ENCODE data around the gene CCK. TPM values are rescaled to one million over a fixed set of nuclear protein-coding genes. Genes with fewer than 3 reads are reported as not detected.

CCK gene
- polyA plus RNA-seq, 3 donors: not detected

DNA sequence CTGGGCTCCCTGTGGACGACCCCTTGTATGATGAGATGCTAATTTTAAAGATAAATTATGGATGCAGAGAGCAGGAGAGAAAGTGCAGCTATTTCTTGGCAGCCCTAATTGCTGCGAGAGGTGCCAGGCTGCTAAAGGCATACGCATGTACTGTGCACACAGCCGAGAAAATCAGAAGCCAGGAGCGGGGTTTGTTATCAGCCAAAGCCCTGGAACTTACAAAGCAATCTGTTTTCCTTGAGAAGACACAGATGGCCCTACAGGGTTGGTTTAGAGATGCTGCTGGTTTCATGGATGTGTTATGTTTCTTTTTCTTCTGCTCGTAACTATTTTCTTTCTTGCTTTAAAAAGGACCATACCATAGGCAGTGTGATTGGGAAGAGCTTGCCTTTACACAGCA lies 11.7 kb upstream of the CCK start:
- Histone ChIP-seq H3K4me3 (replicated peaks in 1 of 3; ENCODE audit: low read depth in 2 of 3, low read length in 3 of 3) (no peak overlapping the region), H3K9me3 (replicated peaks in 1 of 2; ENCODE audit: control insufficient read depth in 1 of 2, insufficient read depth in 1 of 2, low read length in 2 of 2) (peaks cover 13 to 17% of the 10 kb centered on the region in 2 donors), H3K79me2 (ENCODE audit: insufficient read depth, low read length) (no peaks in the 10 kb centered on the region), H3K4me2 (replicated peaks; ENCODE audit: extremely low read depth, low read length, poor library complexity, severe bottlenecking) (no peak overlapping the region), H3K9ac (ENCODE audit: insufficient read depth, low read length, poor library complexity, severe bottlenecking) (no peak overlapping the region), H3K27me3 (ENCODE audit: control insufficient read depth in 2 of 2, insufficient read depth in 2 of 2, low read length in 2 of 2) (peaks cover 0 to 2% of the 10 kb centered on the region in 2 donors), H3K36me3 (replicated peaks in 1 of 2; ENCODE audit: control insufficient read depth in 1 of 2, insufficient read depth in 2 of 2, low read length in 2 of 2) (no peaks in the 10 kb centered on the region), H2AFZ (ENCODE audit: insufficient read depth, low read depth, low read length, poor library complexity, severe bottlenecking) (no peak overlapping the region), H4K20me1 (ENCODE audit: insufficient read depth, low read length) (no peaks in the 10 kb centered on the region), H3K27ac (ENCODE audit: low read depth in 1 of 2, low read length in 2 of 2) (no peak overlapping the region), H3K4me1 (ENCODE audit: control insufficient read depth in 1 of 2, insufficient read depth in 2 of 2, low read length in 2 of 2) (no peaks in the 10 kb centered on the region)
- no peak overlapping the region for H3K27ac Mint-ChIP-seq
- 88% methylated on average over 5 of the region's 6 CpGs for WGBS (ENCODE audit: insufficient coverage)
- intact Hi-C loops (cut with micrococcal nuclease): no loop called here
- peaks cover 2 to 7% (median 4%) of the 10 kb centered on the region in 3 donors for H3K27me3 Mint-ChIP-seq (ENCODE audit: low read depth in 3 of 3)
- TF ChIP-seq, protein P1, sequence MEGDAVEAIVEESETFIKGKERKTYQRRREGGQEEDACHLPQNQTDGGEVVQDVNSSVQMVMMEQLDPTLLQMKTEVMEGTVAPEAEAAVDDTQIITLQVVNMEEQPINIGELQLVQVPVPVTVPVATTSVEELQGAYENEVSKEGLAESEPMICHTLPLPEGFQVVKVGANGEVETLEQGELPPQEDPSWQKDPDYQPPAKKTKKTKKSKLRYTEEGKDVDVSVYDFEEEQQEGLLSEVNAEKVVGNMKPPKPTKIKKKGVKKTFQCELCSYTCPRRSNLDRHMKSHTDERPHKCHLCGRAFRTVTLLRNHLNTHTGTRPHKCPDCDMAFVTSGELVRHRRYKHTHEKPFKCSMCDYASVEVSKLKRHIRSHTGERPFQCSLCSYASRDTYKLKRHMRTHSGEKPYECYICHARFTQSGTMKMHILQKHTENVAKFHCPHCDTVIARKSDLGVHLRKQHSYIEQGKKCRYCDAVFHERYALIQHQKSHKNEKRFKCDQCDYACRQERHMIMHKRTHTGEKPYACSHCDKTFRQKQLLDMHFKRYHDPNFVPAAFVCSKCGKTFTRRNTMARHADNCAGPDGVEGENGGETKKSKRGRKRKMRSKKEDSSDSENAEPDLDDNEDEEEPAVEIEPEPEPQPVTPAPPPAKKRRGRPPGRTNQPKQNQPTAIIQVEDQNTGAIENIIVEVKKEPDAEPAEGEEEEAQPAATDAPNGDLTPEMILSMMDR (IDR thresholded peaks at IDR 0.05): no peak
- no peak overlapping the region for H3K4me3 Mint-ChIP-seq
- peaks cover 17 to 27% (median 22%) of the 10 kb centered on the region in 7 donors for H3K9me3 Mint-ChIP-seq
- no peaks in the 10 kb centered on the region for H3K36me3 Mint-ChIP-seq
- no peaks in the 10 kb centered on the region for H3K4me1 Mint-ChIP-seq
- DNase-seq: no peak

DNA sequence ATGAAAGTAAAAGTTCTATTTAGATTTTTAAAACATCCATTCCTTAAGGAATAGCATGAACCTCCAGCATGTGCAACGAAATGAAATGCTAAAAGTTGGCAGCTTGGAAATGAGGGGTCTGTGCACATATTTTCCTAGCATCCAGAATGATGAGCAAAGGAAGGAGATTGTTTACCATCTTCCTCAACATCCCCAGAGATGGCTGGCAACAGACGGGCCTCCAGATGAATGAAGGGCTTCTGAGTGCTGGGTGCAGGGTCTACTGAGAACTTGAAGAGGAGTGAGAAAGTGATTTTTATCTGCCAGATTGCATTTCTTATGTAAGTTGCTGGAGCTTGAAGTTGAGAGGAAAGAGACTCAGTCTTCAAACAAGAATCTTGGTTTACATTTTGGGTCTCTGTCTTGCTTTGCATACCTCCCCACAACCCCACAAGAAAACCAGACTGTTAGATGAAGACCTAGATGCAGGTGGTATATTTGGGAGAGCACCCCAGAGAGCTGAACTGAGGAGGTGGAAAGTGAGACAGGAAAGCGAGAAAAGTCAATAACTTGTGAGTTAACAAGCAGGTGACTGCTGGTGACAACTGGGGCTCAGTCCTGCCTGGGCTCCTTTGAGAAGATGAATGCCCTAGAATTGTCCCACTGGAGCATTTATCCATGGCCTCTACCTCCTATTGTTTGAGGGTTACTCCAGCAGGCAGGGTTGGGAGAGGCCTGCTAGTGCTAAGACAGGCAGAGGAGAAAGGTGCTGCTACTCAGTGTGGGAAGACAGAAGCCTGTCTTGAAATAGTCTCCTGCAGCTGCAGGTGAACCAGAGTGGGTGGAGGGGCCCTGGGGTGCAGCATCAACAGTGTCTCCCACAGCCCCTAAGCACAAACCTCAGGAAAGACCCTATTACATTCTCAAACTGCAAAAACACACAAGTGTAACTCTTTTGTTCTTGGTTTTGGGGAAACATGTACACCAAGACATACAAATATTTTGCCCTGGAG lies 10.5 kb upstream of the CCK start:
- H3K9me3 Mint-ChIP-seq: peaks cover 21 to 27% (median 22%) of the 10 kb centered on the region in 7 donors
- H2AFZ ChIP-seq (ENCODE audit: insufficient read depth, low read depth, low read length, poor library complexity, severe bottlenecking): no peak overlapping the region
- H3K9me3 ChIP-seq (replicated peaks in 1 of 2; ENCODE audit: control insufficient read depth in 1 of 2, insufficient read depth in 1 of 2, low read length in 2 of 2): peaks cover 13 to 15% of the 10 kb centered on the region in 2 donors
- no CpG with 5 or more reads among the region's 3 CpGs for WGBS (ENCODE audit: insufficient coverage)
- DNase-seq: no peak
- H3K79me2 ChIP-seq (ENCODE audit: insufficient read depth, low read length): no peaks in the 10 kb centered on the region
- H3K36me3 ChIP-seq (replicated peaks in 1 of 2; ENCODE audit: control insufficient read depth in 1 of 2, insufficient read depth in 2 of 2, low read length in 2 of 2): no peaks in the 10 kb centered on the region
- no peaks in the 10 kb centered on the region for H4K20me1 ChIP-seq (ENCODE audit: insufficient read depth, low read length)
- no peak overlapping the region for H3K4me3 ChIP-seq (replicated peaks in 1 of 3; ENCODE audit: low read depth in 2 of 3, low read length in 3 of 3)
- peaks cover 0 to 2% of the 10 kb centered on the region in 2 donors for H3K27me3 ChIP-seq (ENCODE audit: control insufficient read depth in 2 of 2, insufficient read depth in 2 of 2, low read length in 2 of 2)
- H3K4me1 ChIP-seq (ENCODE audit: control insufficient read depth in 1 of 2, insufficient read depth in 2 of 2, low read length in 2 of 2): no peaks in the 10 kb centered on the region
- H3K27me3 Mint-ChIP-seq (ENCODE audit: low read depth in 3 of 3): peaks cover 2 to 7% (median 5%) of the 10 kb centered on the region in 3 donors
- H3K36me3 Mint-ChIP-seq: no peaks in the 10 kb centered on the region
- no peak overlapping the region for H3K9ac ChIP-seq (ENCODE audit: insufficient read depth, low read length, poor library complexity, severe bottlenecking)
- intact Hi-C loops (cut with micrococcal nuclease): no loop called here
- no peak overlapping the region for H3K27ac ChIP-seq (ENCODE audit: low read depth in 1 of 2, low read length in 2 of 2)
- TF ChIP-seq, protein P1 (IDR thresholded peaks at IDR 0.05): no peak
- H3K4me1 Mint-ChIP-seq: no peaks in the 10 kb centered on the region
- H3K27ac Mint-ChIP-seq: no peak overlapping the region
- no peak overlapping the region for H3K4me2 ChIP-seq (replicated peaks; ENCODE audit: extremely low read depth, low read length, poor library complexity, severe bottlenecking)
- H3K4me3 Mint-ChIP-seq: no peak overlapping the region
